Keratinocyte (primary cell): Measurements from ENCODE around the gene AGAP1.

Experiments
- EZH2 ChIP-seq: IDR thresholded peaks from one replicate; pipeline ENCODE4 v1.6.1; 2012; ENCODE audit warnings: inconsistent platforms, mild to moderate bottlenecking, low read length, moderate library complexity
- TF ChIP-seq, protein P1 (sequence below), 3 experiments: IDR thresholded peaks in 1 of 3; conservative IDR thresholded peaks in 1 of 3; optimal IDR thresholded peaks in 1 of 3; 2 replicates in 2 of 3; 3 replicates in 1 of 3; pipeline versions ENCODE3 to v1.5.1; 2011; ENCODE audit warnings: low read length in 3 of 3, mild to moderate bottlenecking in 3 of 3, moderate library complexity in 2 of 3, control low read depth in 1 of 3, inconsistent platforms in 1 of 3; ENCODE audit not compliant: insufficient read depth in 2 of 3; ENCODE audit errors: extremely low read depth in 1 of 3

GRCh38 chr2:235849489-235849888 lies 355.6 kb downstream of the AGAP1 start:
- TF ChIP-seq, protein P1, sequence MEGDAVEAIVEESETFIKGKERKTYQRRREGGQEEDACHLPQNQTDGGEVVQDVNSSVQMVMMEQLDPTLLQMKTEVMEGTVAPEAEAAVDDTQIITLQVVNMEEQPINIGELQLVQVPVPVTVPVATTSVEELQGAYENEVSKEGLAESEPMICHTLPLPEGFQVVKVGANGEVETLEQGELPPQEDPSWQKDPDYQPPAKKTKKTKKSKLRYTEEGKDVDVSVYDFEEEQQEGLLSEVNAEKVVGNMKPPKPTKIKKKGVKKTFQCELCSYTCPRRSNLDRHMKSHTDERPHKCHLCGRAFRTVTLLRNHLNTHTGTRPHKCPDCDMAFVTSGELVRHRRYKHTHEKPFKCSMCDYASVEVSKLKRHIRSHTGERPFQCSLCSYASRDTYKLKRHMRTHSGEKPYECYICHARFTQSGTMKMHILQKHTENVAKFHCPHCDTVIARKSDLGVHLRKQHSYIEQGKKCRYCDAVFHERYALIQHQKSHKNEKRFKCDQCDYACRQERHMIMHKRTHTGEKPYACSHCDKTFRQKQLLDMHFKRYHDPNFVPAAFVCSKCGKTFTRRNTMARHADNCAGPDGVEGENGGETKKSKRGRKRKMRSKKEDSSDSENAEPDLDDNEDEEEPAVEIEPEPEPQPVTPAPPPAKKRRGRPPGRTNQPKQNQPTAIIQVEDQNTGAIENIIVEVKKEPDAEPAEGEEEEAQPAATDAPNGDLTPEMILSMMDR (optimal IDR thresholded peaks at IDR 0.05 in 1 of 3, IDR thresholded peaks at IDR 0.05 in 1 of 3, conservative IDR thresholded peaks at IDR 0.05 in 1 of 3; ENCODE audit: extremely low read depth in 1 of 3, insufficient read depth in 2 of 3, low read length in 3 of 3), result peak in 1 of 3 experiments; percentile 12
- TF ChIP-seq EZH2, result no peak
